A549 (cell line): ENCODE results near the gene SEPTIN10.

Experiments used
- BHLHE40 ChIP-seq: IDR thresholded peaks from 2 replicates; pipeline ENCODE4 v1.6.1; 2012; ENCODE audit warnings: low read depth, low read length, inconsistent platforms
- CEBPB ChIP-seq, 2 experiments: fragments of >200 bp in 1 of 2; sonication (Bioruptor Twin) in 1 of 2; formaldehyde crosslinking in 1 of 2; IDR thresholded peaks; 2 replicates each; pipeline ENCODE4 v1.6.1; 2012 to 2016
- CTCF ChIP-seq: fragments of >200 bp; sonication (Bioruptor Twin); formaldehyde crosslinking; IDR thresholded peaks from 3 replicates; pipeline ENCODE4 v1.5.1; 2016
- EP300 ChIP-seq, 2 experiments: fragments of >200 bp; sonication (Bioruptor Twin); formaldehyde crosslinking; IDR thresholded peaks; 2 replicates in 1 of 2; 3 replicates in 1 of 2; pipeline ENCODE4 v1.6.1; 2016 to 2017
- MAZ ChIP-seq: fragments of 150-350 bp; IDR thresholded peaks from 2 replicates; pipeline ENCODE4 v1.6.1; 2014; ENCODE audit warnings: antibody characterized with exemption, low read depth, low read length, borderline replicate concordance
- POLR2A ChIP-seq: IDR thresholded peaks from 2 replicates; pipeline ENCODE4 v1.6.1; 2012; ENCODE audit warnings: mild to moderate bottlenecking, low read length
- RCOR1 ChIP-seq: fragments of 150-350 bp; IDR thresholded peaks from 2 replicates; pipeline ENCODE4 v1.6.1; 2014; ENCODE audit warnings: antibody characterized with exemption, low read length, low read depth
- RFX5 ChIP-seq: fragments of 450-650 bp; IDR thresholded peaks from 2 replicates; pipeline ENCODE4 v1.7.1; 2014; ENCODE audit warnings: antibody characterized with exemption, mild to moderate bottlenecking, moderate library complexity
- RNF2 ChIP-seq: fragments of 200-600 bp; sonication (generic); IDR thresholded peaks from 2 replicates; pipeline ENCODE4 v1.6.1; 2016; ENCODE audit warnings: low read depth, mild to moderate bottlenecking, antibody characterized with exemption, moderate library complexity, borderline replicate concordance
- SMC3 ChIP-seq: fragments of >200 bp; sonication (Bioruptor Twin); formaldehyde crosslinking; IDR thresholded peaks from 3 replicates; pipeline ENCODE4 v1.6.1; 2018; ENCODE audit warnings: inconsistent platforms
- TF ChIP-seq, protein P1 (sequence below): fragments of 200-600 bp; sonication (generic); IDR thresholded peaks from 2 replicates; pipeline ENCODE4 v1.6.1; 2016; ENCODE audit warnings: antibody characterized with exemption, mild to moderate bottlenecking, moderate library complexity
- TF ChIP-seq, protein P2 (sequence below): fragments of 150-350 bp; IDR thresholded peaks from 2 replicates; pipeline ENCODE4 v1.6.1; 2014; ENCODE audit warnings: low read depth, mild to moderate bottlenecking, low read length
- TF ChIP-seq, protein P3 (sequence below): IDR thresholded peaks from 2 replicates; pipeline ENCODE4 v1.6.1; 2012

DNA sequence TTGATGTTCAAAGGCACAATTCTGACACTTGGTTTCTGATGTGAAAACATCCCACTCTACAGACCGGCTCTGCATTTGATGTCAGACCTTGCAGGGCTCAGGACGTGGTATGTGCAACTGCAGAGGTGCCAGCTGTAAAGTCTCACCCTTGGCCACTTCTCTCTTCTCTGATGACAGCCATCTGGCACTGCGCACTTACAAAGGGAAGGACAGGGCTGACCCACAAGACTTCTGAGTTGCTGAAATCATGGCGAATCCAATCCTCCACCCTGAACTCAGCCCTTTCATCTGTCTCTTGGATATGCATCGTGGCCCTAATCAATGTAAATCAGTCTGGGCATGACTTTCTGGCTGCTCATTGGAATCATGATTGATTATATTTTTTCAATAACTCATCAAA, 82.5 kb downstream of the SEPTIN10 start:
- TF ChIP-seq, protein P1, sequence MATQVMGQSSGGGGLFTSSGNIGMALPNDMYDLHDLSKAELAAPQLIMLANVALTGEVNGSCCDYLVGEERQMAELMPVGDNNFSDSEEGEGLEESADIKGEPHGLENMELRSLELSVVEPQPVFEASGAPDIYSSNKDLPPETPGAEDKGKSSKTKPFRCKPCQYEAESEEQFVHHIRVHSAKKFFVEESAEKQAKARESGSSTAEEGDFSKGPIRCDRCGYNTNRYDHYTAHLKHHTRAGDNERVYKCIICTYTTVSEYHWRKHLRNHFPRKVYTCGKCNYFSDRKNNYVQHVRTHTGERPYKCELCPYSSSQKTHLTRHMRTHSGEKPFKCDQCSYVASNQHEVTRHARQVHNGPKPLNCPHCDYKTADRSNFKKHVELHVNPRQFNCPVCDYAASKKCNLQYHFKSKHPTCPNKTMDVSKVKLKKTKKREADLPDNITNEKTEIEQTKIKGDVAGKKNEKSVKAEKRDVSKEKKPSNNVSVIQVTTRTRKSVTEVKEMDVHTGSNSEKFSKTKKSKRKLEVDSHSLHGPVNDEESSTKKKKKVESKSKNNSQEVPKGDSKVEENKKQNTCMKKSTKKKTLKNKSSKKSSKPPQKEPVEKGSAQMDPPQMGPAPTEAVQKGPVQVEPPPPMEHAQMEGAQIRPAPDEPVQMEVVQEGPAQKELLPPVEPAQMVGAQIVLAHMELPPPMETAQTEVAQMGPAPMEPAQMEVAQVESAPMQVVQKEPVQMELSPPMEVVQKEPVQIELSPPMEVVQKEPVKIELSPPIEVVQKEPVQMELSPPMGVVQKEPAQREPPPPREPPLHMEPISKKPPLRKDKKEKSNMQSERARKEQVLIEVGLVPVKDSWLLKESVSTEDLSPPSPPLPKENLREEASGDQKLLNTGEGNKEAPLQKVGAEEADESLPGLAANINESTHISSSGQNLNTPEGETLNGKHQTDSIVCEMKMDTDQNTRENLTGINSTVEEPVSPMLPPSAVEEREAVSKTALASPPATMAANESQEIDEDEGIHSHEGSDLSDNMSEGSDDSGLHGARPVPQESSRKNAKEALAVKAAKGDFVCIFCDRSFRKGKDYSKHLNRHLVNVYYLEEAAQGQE: no peak
- TF ChIP-seq CTCF (no peak), POLR2A (no peak), CEBPB (IDR thresholded peaks at IDR 0.05) (no peak), SMC3 (no peak), RFX5 (no peak), EP300 (IDR thresholded peaks at IDR 0.05) (no peak), MAZ (no peak), RNF2 (no peak), BHLHE40 (no peak), RCOR1 (no peak)
- TF ChIP-seq, protein P2, sequence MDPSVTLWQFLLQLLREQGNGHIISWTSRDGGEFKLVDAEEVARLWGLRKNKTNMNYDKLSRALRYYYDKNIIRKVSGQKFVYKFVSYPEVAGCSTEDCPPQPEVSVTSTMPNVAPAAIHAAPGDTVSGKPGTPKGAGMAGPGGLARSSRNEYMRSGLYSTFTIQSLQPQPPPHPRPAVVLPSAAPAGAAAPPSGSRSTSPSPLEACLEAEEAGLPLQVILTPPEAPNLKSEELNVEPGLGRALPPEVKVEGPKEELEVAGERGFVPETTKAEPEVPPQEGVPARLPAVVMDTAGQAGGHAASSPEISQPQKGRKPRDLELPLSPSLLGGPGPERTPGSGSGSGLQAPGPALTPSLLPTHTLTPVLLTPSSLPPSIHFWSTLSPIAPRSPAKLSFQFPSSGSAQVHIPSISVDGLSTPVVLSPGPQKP: no peak
- TF ChIP-seq, protein P3, sequence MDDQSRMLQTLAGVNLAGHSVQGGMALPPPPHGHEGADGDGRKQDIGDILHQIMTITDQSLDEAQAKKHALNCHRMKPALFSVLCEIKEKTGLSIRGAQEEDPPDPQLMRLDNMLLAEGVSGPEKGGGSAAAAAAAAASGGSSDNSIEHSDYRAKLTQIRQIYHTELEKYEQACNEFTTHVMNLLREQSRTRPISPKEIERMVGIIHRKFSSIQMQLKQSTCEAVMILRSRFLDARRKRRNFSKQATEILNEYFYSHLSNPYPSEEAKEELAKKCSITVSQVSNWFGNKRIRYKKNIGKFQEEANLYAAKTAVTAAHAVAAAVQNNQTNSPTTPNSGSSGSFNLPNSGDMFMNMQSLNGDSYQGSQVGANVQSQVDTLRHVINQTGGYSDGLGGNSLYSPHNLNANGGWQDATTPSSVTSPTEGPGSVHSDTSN: no peak
